HuH-7 (cell line): Measurements from ENCODE around the gene CELF5.
"Not testable (repeated sequence)": the region's sequence is repeated elsewhere in the genome, so short reads cannot be mapped to it uniquely, and the experiment has no call there.

Experiments used
- DNase-seq: peaks from one replicate; pipeline ENCODE4 v3.0.0; 2011; ENCODE audit warnings: low spot score

CELF5 gene

GRCh38 chr19:3274245-3274941, 49.9 kb downstream of the CELF5 start:
- no peak for DNase-seq

DNA sequence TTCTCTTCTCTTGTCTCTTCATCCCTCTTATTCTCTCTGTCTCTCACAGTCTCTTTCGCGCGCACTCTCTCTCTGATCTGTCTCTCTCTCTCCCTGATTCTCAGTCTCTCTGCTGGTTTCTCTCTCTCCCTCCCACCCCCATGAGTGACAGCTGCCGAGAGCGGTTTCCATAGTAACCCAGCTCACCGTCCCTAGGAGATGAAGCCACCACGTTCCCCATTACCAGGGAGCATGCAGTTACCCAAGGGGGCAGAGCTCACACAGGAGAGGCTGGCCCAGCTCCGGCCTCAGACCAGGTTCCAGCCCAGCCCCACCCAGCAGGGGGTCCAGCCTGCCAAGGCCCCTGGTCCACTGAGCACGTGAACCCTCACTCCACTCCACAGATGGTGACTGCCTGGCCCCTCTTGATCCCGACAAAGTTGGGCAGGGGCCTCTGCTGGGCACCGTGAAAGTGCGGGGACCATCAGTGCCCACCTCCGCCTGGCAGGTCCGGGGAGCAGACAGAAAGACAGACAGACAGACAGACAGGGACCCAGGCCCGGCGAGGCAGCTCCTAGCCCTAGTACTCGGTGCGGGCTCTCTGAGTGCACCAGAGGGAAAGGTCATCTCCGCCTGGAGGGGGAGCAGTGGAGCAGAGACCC, 50.6 kb downstream of the CELF5 start:
- DNase-seq: peak; percentile 87

DNA sequence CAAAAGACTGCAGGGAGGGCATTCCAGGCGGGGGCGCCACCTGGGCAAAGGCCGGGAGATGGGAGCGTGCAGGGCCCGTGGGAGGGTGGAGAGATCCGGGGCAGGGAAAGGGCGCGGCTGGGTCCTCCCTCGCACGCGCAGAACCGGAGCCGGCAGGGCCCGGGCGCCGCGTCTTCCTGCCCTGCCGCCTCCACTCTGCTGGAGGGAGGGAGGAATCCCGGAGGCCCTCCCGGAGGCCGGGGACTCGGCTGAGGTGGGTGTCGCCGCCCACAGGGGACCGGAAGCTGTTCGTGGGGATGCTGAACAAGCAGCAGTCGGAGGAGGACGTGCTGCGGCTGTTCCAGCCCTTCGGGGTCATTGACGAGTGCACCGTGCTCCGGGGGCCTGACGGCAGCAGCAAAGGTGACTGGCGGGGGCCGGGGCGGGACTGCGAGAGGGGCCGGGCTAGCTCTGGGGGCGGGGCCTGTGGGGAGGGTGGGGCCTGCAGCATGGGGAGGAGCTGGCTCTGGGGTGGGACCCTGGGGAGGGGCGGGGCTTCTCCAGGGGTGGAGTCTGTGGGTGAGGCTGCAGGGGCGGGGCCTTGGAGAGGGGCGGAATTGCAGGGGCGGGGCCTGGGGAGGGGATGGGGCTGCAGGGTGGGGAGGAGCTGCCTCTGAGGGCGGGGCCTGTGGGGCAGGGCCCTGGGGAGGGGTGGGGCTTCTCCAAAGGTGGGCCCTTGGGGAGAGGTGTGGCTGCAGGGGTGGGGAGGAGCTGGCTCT, 51.3 kb downstream of the CELF5 start:
- DNase-seq: peak; percentile 91

GRCh38 chr19:3276341-3276799, 51.9 kb downstream of the CELF5 start:
- peak; percentile 87 for DNase-seq

- no peak for DNase-seq
Measured at GRCh38 chr19:3277649-3278048, 53.2 kb downstream of the CELF5 start.

DNA sequence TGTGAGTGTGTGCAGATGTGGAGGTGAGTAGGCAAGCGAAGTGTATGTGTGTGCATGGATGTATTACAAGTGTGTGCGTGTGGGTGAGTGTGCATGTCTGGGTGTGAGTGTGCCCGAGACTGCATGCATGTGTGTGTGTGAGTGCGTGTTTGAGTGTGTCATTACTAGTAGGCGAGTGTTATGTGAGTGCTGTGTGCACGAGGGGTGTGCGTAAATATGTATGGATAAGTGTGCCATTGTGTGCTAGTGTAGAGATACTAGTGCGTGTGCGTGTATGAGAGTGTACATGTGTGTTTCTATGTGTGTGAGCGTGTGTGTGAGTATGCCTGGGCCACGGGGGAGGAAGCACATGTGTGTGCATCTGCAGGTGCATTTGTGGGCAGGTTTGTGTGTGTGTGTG, 53.8 kb downstream of the CELF5 start:
- no peak for DNase-seq

- no peak for DNase-seq
Measured at GRCh38 chr19:3278749-3279148, 54.3 kb downstream of the CELF5 start.

DNA sequence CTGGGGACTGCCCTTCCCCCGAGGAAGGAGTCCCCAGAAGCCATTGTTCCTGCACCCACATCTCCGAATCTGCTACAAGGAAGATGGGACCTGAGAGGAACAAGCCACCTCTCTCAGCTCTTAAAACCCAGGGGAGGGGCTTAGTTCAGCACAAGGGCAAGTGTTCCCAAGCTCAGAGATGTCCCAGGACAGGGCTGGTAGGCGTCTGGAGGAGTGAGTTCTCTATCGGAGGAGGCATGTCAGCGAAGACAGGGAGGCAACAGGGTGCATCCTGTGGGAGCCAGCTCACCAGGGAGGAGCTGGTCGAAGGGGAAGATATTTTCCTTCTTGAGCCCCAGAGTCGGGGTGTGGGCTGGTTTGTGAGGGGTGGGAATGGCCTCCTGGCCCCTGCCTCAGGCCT, 54.8 kb downstream of the CELF5 start:
- DNase-seq: no peak

- no peak for DNase-seq
Measured at GRCh38 chr19:3281026-3281425, 56.6 kb downstream of the CELF5 start.

GRCh38 chr19:3282155-3282554, 57.7 kb downstream of the CELF5 start:
- no peak for DNase-seq

GRCh38 chr19:3282564-3282963, 58.1 kb downstream of the CELF5 start:
- no peak for DNase-seq

GRCh38 chr19:3283246-3283751, 58.8 kb downstream of the CELF5 start:
- no peak for DNase-seq

- DNase-seq: no peak
Measured at GRCh38 chr19:3283886-3284657, 59.6 kb downstream of the CELF5 start.

GRCh38 chr19:3284759-3285646, 60.5 kb downstream of the CELF5 start:
- DNase-seq: peak; percentile 67

DNA sequence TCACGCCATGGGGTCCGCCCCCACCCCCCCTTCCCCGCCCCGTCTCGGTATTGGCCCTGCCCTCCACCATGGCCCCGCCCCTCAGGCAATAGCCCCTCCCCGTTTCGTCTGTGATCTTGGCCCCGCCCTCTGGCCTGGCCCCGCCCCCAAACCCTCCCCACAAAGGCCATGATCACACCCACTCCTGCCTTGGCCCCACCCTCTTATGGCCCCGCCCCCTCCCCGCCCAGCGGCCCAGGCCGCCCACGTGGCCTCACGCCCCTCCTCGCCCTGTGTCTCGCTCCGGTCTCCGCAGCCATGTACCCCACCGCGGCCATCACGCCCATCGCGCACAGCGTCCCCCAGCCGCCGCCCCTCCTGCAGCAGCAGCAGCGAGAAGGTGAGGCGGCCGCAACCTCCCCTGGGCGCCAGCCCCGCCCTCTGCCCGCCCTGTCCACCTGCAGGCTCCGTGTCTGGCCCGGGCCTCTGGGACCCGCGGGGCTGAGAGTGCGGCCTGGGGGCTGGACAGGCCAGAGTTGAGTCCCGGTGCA, 61.3 kb downstream of the CELF5 start:
- peak; percentile 54 for DNase-seq

GRCh38 chr19:3287814-3288213, 63.4 kb downstream of the CELF5 start:
- DNase-seq: no peak

- DNase-seq: not testable (repeated sequence)
Measured at GRCh38 chr19:3288437-3288836, 64.0 kb downstream of the CELF5 start.

GRCh38 chr19:3289971-3290569, 65.6 kb downstream of the CELF5 start:
- DNase-seq: no peak

GRCh38 chr19:3290858-3291257, 66.4 kb downstream of the CELF5 start:
- not testable (repeated sequence) for DNase-seq

DNA sequence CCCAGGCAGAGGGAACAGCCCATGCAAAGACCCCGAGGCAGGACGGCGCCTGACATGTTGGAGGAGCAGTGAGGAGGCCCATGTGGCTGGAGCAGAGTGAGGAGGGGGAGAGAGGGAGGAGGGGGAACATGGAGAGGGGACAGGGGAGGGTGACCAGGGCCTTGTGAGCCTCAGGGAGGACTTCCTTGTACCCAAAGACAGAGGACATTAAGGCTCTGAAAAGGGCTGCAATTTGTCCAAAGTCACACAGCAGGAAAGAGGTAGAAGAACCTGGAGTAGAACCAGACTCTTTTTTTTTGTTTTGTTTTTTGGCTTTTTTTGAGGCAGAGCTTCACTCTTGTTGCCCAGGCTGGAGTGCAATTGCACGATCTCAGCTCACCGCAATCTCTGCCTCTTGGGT, 67.2 kb downstream of the CELF5 start:
- DNase-seq: no peak
